Activated CD8-positive, alpha-beta memory T cell treated with anti-CD3 and anti-CD28 coated beads, Interleukin-2, amount 50 U/mL, for 1 hour (primary cell): ENCODE results near the gene G3BP2.
"Not testable (repeated sequence)": the region's sequence is repeated elsewhere in the genome, so short reads cannot be mapped to it uniquely, and the experiment has no call there.

Experiments used
- DNase-seq: peaks from one replicate; pipeline ENCODE4 v3.0.0-alpha.2; 2020; ENCODE audit errors: extremely low read depth

Gene G3BP2

DNA sequence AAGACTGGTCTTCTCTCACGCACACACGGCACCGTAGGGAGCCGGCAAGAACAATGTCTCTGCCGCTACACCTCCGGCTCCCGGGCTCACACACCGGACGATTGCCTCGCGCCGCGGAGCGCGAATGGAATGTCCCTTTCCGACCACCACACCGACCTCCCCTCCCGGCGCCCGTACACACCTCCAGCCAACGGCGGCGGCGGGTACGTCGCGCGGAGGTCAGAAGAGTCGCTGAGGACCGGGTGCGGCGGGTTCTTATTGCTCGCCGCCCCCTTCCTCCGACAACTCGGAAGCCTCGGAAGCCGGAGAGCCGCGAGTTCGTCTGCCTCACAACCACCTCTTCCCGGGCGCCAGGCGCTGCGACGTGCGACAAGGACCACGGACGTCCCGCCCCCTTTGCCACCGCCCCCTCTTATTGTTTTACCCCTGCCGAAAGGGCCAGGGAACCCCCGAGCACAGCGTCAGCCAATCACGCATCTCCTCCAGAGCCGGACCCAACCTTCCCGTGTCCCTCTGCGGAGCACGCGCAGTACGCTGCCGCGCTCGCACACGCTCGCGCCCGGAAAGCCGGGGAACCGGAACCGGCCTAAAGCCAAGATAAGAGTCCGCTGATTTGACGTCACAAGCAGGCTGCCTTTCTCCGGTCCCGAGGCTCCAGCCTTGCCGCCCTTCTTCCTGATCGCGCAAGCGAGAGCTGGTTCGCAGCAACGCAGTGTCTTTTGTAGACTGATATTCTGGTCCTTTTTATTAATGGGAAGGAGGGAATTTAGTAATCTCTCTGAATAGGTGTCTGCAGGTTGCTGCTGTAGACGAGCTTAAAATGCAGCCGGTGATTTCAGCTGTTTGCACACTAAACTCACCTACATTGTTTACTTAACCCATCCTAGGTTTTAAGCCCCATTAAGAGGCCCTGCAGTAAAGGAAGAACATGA, at the start of gene G3BP2:
TSS of gene G3BP2 (minus strand) at position 385 of the 932 bp plus-strand sequence. CDS start 11,386 bp downstream, outside the sequence.
- DNase-seq: peak; percentile 97

DNA sequence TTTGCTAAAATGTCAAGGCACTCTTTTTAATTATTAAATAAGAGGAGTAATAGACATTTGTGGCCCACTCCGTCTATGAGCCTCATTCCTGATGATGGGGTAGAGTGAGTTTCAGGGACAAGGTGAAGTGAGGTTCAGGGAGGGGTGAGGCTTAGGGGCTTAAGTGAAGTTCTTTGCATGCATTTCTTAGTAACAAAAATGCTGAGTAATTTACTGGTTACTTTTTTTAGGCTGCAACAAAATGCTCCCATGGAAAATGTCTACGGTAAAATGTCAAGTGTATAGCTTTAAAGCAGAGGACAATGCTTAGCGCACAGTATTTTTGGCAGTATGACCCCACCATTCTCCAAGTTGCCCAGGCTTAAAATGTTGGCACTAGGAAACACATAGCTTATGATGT, 49.2 kb upstream of the G3BP2 start:
- no peak for DNase-seq

GRCh38 chr4:75718529-75718928, 45.3 kb upstream of the G3BP2 start:
- no peak for DNase-seq

- DNase-seq: no peak
Measured at GRCh38 chr4:75717408-75717807, 44.2 kb upstream of the G3BP2 start.

DNA sequence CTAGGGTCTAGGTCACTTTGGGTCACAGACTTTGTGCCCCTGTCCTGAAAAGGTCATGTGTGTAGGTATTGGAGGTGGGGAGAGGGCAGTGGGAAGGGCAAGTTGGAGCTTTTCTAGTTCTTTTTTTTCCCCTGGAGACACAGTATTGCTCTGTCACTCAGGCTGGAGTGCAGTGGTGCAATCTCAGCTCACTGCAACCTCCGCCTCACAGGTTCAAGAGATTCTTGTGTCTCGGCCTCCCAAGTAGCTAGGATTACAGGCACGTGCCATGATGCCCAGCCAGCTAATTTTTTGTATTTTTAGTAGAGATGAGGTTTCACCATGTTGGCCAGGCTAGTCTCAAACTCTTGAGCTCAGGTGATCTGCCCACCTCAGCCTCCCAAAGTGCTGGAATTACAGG, 42.8 kb upstream of the G3BP2 start:
- not testable (repeated sequence) for DNase-seq

GRCh38 chr4:75715105-75715799, 42.0 kb upstream of the G3BP2 start:
- DNase-seq: no peak

GRCh38 chr4:75714704-75715103, 41.5 kb upstream of the G3BP2 start:
- DNase-seq: no peak

- no peak for DNase-seq
Measured at GRCh38 chr4:75714011-75714410, 40.8 kb upstream of the G3BP2 start.

- DNase-seq: no peak
Measured at GRCh38 chr4:75710246-75710645, 37.0 kb upstream of the G3BP2 start.

- DNase-seq: no peak
Measured at GRCh38 chr4:75708218-75708691, 35.0 kb upstream of the G3BP2 start.

GRCh38 chr4:75705198-75705977, 32.2 kb upstream of the G3BP2 start:
- no peak for DNase-seq

DNA sequence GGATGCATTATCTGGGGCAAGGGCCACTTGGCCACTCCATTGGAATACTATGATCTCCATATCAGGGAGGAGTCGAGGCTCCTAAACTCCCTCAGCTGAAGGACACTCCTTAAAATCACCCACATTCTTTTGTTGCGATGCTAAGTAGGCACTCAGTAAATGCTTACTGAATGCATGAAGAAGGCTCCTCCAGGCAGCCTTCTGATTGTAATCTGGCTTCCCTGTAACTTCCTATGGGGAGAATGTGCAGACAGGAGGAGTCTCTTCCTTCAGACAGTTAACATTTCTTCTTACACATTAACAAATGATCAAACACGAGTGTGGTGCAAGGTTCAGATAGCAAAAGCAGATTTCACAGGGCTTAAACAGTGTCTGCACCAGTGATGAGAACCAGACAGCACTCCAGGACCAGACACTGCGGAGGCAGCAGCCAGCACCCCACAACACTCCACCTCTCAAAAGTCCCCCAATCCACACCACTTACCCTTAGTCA, 29.8 kb upstream of the G3BP2 start:
- no peak for DNase-seq

DNA sequence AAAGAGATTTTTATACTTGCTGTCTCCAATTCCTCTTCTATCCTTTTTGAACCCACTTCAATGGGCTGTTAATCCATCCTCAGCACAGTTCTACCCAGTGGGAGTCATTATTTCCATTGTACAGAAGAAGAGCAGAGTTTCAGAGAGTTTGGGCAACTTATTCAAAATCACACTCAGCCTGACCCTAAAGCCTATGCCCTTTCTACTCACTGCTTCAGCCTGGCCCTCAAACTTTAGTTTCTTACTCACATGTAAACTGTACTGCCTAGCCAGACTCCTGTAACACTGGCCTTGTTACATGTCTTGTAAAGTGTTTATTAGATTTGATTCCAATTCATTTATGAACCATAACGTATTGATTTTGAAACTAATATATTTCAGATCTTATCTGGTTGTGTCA, 26.1 kb upstream of the G3BP2 start:
- no peak for DNase-seq

GRCh38 chr4:75698963-75699228, 25.7 kb upstream of the G3BP2 start:
- DNase-seq: no peak

- DNase-seq: no peak
Measured at GRCh38 chr4:75698162-75698962, 25.2 kb upstream of the G3BP2 start.

DNA sequence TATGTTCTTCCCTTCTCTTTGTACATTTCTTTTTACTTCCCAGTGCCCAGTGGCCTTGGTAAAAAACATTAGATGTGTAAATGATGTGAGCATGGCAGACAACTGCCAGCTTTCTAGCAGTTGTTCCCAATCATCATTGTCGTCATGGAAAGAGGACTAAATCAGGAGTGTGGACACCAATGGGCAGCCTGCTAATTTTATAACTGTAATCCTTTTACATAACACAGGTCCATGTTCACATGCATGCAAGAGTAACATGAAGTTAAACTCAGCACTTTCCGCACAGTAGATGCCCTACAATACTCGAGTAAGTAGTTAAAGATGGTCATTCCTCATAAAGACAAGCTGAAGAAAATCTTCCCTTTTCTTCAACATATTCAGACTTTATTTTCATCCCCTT, 23.4 kb upstream of the G3BP2 start:
- no peak for DNase-seq

GRCh38 chr4:75696071-75696470, 22.9 kb upstream of the G3BP2 start:
- peak; percentile 36 for DNase-seq

DNA sequence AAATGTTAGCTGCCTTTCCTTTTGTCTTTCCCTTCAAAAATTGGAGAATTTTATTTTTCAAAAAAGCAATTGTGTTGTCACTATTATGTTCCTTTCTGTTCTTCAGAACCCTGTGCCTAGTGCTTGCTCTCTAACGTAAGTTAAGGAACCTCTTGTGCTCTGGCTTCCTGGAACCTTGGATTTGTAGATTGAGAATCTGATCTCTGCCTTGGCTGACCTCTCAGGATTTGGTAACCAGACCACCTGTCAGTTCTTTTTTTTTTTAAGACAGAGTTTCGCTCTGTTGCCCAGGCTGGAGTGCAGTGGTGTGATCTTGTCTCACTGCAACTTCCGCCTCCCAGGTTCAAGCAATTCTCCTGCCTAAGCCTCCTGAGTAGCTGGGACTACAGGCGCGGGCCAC, 18.9 kb upstream of the G3BP2 start:
- DNase-seq: not testable (repeated sequence)

DNA sequence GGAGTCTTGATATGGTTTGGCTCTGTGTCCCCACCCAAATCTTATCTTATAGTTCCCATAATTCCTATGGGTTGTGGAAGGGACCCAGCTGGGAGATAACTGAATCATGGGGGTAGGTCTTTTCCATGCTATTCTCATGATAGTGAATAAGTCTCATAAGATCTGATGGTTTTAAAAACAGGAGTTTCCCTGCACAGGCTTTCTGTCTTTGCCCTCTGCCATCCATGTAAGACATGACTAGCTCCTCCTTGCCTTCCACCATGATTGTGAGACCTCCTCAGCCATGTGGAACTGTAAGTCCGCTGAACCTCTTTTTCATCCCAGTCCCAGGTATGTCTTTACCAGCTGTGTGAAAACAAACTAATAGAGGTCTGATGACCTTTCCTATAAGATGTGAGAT, 13.9 kb upstream of the G3BP2 start:
- DNase-seq: not testable (repeated sequence)

- DNase-seq: peak; percentile 35
Measured at GRCh38 chr4:75686346-75686745, 13.1 kb upstream of the G3BP2 start.

DNA sequence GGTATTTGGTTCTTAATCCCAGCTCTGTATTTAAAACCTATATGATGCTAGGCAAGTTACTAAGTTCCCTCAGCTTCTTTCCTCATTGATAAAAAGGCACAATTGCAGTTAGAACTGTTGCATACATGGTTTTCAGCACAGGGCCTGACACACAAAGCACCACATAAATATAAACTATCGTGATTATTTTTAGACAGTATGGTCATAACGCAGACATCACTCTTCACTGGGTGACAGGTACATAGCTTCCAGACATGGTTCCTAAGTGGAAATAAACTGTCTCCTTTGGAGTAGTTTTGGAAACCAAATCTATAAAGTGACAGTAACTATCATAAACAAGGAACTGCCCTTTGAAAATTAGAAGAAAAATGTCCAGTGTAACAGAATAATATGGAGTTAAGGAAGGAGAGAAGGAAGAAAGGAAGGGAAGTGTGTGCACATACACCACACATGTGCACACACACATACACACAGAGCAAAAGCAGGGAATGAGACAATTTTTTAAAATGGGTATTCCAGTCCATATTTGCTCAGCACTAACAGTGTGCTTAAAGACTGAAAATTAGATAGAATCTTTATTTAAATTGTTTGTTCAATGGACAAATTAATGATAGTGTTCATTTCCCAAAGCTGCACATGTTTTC, 12.5 kb upstream of the G3BP2 start:
- no peak for DNase-seq
